ENCODE measurements around the gene SLC6A6.

Gene SLC6A6

GRCh38 chr3:14471690-14472089 lies 69.3 kb downstream of the SLC6A6 start:
- no peak for FAIRE-seq

- no peak for FAIRE-seq
Observed at GRCh38 chr3:14472471-14473351, 70.3 kb downstream of the SLC6A6 start.

GRCh38 chr3:14473411-14473891 lies 71.0 kb downstream of the SLC6A6 start:
- no peak for FAIRE-seq

- FAIRE-seq, result no peak
Observed at GRCh38 chr3:14474363-14475081, 72.1 kb downstream of the SLC6A6 start.

GRCh38 chr3:14475621-14476020 lies 73.2 kb downstream of the SLC6A6 start:
- no peak for FAIRE-seq

GRCh38 chr3:14476583-14477265 lies 74.3 kb downstream of the SLC6A6 start:
- FAIRE-seq, result no peak

- FAIRE-seq, result no peak
Observed at GRCh38 chr3:14477311-14477935, 75.0 kb downstream of the SLC6A6 start.

GRCh38 chr3:14478956-14479550 lies 76.6 kb downstream of the SLC6A6 start:
- no peak for FAIRE-seq

GRCh38 chr3:14479591-14479990 lies 77.2 kb downstream of the SLC6A6 start:
- FAIRE-seq, result no peak

GRCh38 chr3:14480207-14481017 lies 78.0 kb downstream of the SLC6A6 start:
- FAIRE-seq, result no peak

- FAIRE-seq, result no peak
Observed at GRCh38 chr3:14481018-14481645, 78.7 kb downstream of the SLC6A6 start.

- FAIRE-seq, result no peak
Observed at GRCh38 chr3:14481646-14482036, 79.2 kb downstream of the SLC6A6 start.

- FAIRE-seq, result no peak
Observed at GRCh38 chr3:14482271-14482721, 79.9 kb downstream of the SLC6A6 start.

GRCh38 chr3:14483286-14483685 lies 80.9 kb downstream of the SLC6A6 start:
- no peak for FAIRE-seq

- FAIRE-seq, result no peak
Observed at GRCh38 chr3:14484741-14485140, 82.3 kb downstream of the SLC6A6 start.

- no peak for FAIRE-seq
Observed at GRCh38 chr3:14485981-14486380, 83.6 kb downstream of the SLC6A6 start.

- FAIRE-seq, result no peak
Observed at GRCh38 chr3:14486460-14486859, 84.1 kb downstream of the SLC6A6 start.

- FAIRE-seq, result no peak
Observed at GRCh38 chr3:14487086-14487485, 84.7 kb downstream of the SLC6A6 start.

GRCh38 chr3:14487821-14488220 lies 85.4 kb downstream of the SLC6A6 start:
- no peak for FAIRE-seq

GRCh38 chr3:14488286-14489041 lies 86.1 kb downstream of the SLC6A6 start:
- no peak for FAIRE-seq
